H1 (cell line): ENCODE measurements around the gene STRC. TPM values are rescaled to one million over a fixed set of nuclear protein-coding genes. Genes with fewer than 3 reads are reported as not detected.
A peak's percentile ranks its signal among the peaks of the same experiment; 100 is the strongest.
"Not testable (repeated sequence)": the region's sequence is repeated elsewhere in the genome, so short reads cannot be mapped to it uniquely, and the experiment has no call there.

Experiments
- CTCF ChIA-PET: fragments of 300-600 bp; sonication (Branson Sonifier 250); formaldehyde crosslinking; loops from one replicate; lab custom pipeline; 2021; ENCODE audit not compliant: partially characterized antibody; lab: Charles Lee
- POLR2A ChIA-PET: fragments of 300-600 bp; sonication (Branson Sonifier 250); formaldehyde crosslinking; loops from one replicate; lab custom pipeline; 2021; ENCODE audit warnings: inconsistent platforms; ENCODE audit not compliant: partially characterized antibody; lab: Charles Lee
- DNase-seq, 2 experiments: peaks; one replicate each; pipeline versions ENCODE4 v3.0.0 to v3.0.0-alpha.2; 2010 to 2022; ENCODE audit warnings: low spot score in 2 of 2, low read depth in 1 of 2, mixed read lengths in 1 of 2
- FAIRE-seq: peaks from 2 replicates; lab custom pipeline; 2011; peaks lifted over from hg19 to GRCh38; lab: Jason Lieb, UNC
- H2AFZ ChIP-seq: 2 replicates; pipeline ENCODE4 v1.8.1; 2012; ENCODE audit warnings: low read length, inconsistent platforms
- H2AK5ac ChIP-seq: 2 replicates; pipeline ENCODE4 v1.6.1; 2013; ENCODE audit warnings: low read depth, low read length
- H2BK120ac ChIP-seq: replicated peaks from 2 replicates; pipeline ENCODE3; 2013; ENCODE audit warnings: low read depth, low read length, inconsistent platforms
- H2BK12ac ChIP-seq: 2 replicates; pipeline ENCODE4 v1.6.1; 2013; ENCODE audit warnings: low read depth, low read length
- H2BK15ac ChIP-seq: 2 replicates; pipeline ENCODE4 v1.6.1; 2013; ENCODE audit warnings: low read length
- H2BK20ac ChIP-seq: 2 replicates; pipeline ENCODE4 v1.6.1; 2013; ENCODE audit warnings: low read length
- H2BK5ac ChIP-seq: 2 replicates; pipeline ENCODE4 v1.6.1; 2013; ENCODE audit warnings: low read depth, low read length
- H3K14ac ChIP-seq: 2 replicates; pipeline ENCODE4 v1.6.1; 2013; ENCODE audit warnings: inconsistent platforms; ENCODE audit not compliant: insufficient read length
- H3K18ac ChIP-seq: 2 replicates; pipeline ENCODE4 v1.6.1; 2013; ENCODE audit warnings: low read length; ENCODE audit errors: extremely low read depth
- H3K23ac ChIP-seq: 2 replicates; pipeline ENCODE4 v1.6.1; 2013; ENCODE audit warnings: inconsistent platforms; ENCODE audit not compliant: insufficient read length
- H3K23me2 ChIP-seq: 2 replicates; pipeline ENCODE4 v1.6.1; 2013; ENCODE audit warnings: low read depth, low read length
- H3K27ac ChIP-seq: 2 replicates; pipeline ENCODE4 v1.6.1; 2011; ENCODE audit warnings: low read depth, low read length, inconsistent platforms
- H3K27me3 ChIP-seq, 4 experiments: replicated peaks in 1 of 4; 1 replicate in 1 of 4; 2 replicates in 3 of 4; pipeline versions ENCODE4 v1.6.1 to v1.8.1; 2011 to 2013; ENCODE audit warnings: low read length in 3 of 4, mild to moderate bottlenecking in 3 of 4, inconsistent platforms in 2 of 4, mixed read lengths in 2 of 4, moderate library complexity in 1 of 4; ENCODE audit not compliant: control insufficient read depth in 3 of 4, insufficient read depth in 3 of 4; ENCODE audit errors: extremely low read depth in 1 of 4
- H3K36me3 ChIP-seq, 4 experiments: 2 replicates each; pipeline versions ENCODE4 v1.6.1 to v1.8.1; 2011 to 2013; ENCODE audit warnings: mild to moderate bottlenecking in 4 of 4, low read length in 3 of 4, moderate library complexity in 2 of 4, control low read depth in 1 of 4, inconsistent platforms in 1 of 4; ENCODE audit not compliant: insufficient read depth in 4 of 4, control insufficient read depth in 2 of 4
- H3K4ac ChIP-seq: replicated peaks from 2 replicates; pipeline ENCODE3; 2013; ENCODE audit warnings: low read length, low read depth, mixed read lengths, inconsistent platforms; ENCODE audit not compliant: insufficient read length
- H3K4me1 ChIP-seq, 4 experiments: replicated peaks in 1 of 4; 1 replicate in 1 of 4; 2 replicates in 3 of 4; pipeline versions ENCODE4 v1.6.1 to v1.8.1; 2011 to 2013; ENCODE audit warnings: low read length in 3 of 4, inconsistent platforms in 2 of 4, mixed read lengths in 1 of 4; ENCODE audit not compliant: insufficient read depth in 4 of 4, control insufficient read depth in 3 of 4
- H3K4me2 ChIP-seq, 2 experiments: 2 replicates each; pipeline versions ENCODE4 v1.6.1 to v1.8.1; 2011 to 2013; ENCODE audit warnings: low read depth in 2 of 2, low read length in 2 of 2, control low read depth in 1 of 2, inconsistent platforms in 1 of 2, mild to moderate bottlenecking in 1 of 2; ENCODE audit not compliant: insufficient read depth in 1 of 2
- H3K4me3 ChIP-seq, 4 experiments: fragments of 200-600, 300-600 bp in 1 of 4; sonication (generic), shearing (Covaris generic), sonication (Bioruptor Twin) in 1 of 4; 2 replicates each; pipeline versions ENCODE4 v1.5.1 to v1.8.1; 2011 to 2016; ENCODE audit warnings: low read length in 4 of 4, low read depth in 3 of 4, control low read depth in 2 of 4, inconsistent platforms in 2 of 4, mild to moderate bottlenecking in 2 of 4, mixed read lengths in 1 of 4, moderate library complexity in 1 of 4; ENCODE audit not compliant: insufficient read depth in 2 of 4; ENCODE audit errors: extremely low read depth in 1 of 4
- H3K56ac ChIP-seq: replicated peaks from 2 replicates; pipeline ENCODE3; 2013; ENCODE audit warnings: low read depth, mild to moderate bottlenecking, mixed read lengths, low read length, inconsistent platforms; ENCODE audit not compliant: insufficient read length
- H3K79me1 ChIP-seq: 2 replicates; pipeline ENCODE4 v1.6.1; 2013; ENCODE audit warnings: low read depth, low read length, control low read depth
- H3K79me2 ChIP-seq, 2 experiments: 2 replicates each; pipeline versions ENCODE4 v1.6.1 to v1.8.1; 2012 to 2013; ENCODE audit warnings: low read length in 2 of 2, mild to moderate bottlenecking in 2 of 2, inconsistent platforms in 1 of 2; ENCODE audit not compliant: insufficient read depth in 2 of 2, control insufficient read depth in 1 of 2
- H3K9ac ChIP-seq, 4 experiments: replicated peaks in 1 of 4; 1 replicate in 1 of 4; 2 replicates in 3 of 4; pipeline versions ENCODE4 v1.6.1 to v1.8.1; 2011 to 2013; ENCODE audit warnings: low read depth in 3 of 4, low read length in 3 of 4, control low read depth in 2 of 4, mild to moderate bottlenecking in 2 of 4, moderate library complexity in 2 of 4, inconsistent platforms in 1 of 4; ENCODE audit errors: extremely low read depth in 1 of 4
- H3K9me3 ChIP-seq, 2 experiments: 2 replicates each; pipeline versions ENCODE4 v1.6.1 to v1.8.1; 2012 to 2013; ENCODE audit warnings: mild to moderate bottlenecking in 2 of 2, moderate library complexity in 2 of 2, control low read depth in 1 of 2, inconsistent platforms in 1 of 2, low read depth in 1 of 2, low read length in 1 of 2, mixed read lengths in 1 of 2; ENCODE audit not compliant: insufficient read depth in 2 of 2
- H4K20me1 ChIP-seq, 2 experiments: replicated peaks in 1 of 2; 2 replicates each; pipeline versions ENCODE3 to v1.8.1; 2011 to 2013; ENCODE audit warnings: inconsistent platforms in 2 of 2, low read length in 2 of 2, mild to moderate bottlenecking in 1 of 2; ENCODE audit not compliant: insufficient read depth in 2 of 2, control insufficient read depth in 1 of 2
- H4K5ac ChIP-seq: 2 replicates; pipeline ENCODE4 v1.6.1; 2013; ENCODE audit warnings: low read length, low read depth, mixed read lengths, inconsistent platforms; ENCODE audit not compliant: insufficient read length
- H4K8ac ChIP-seq: 2 replicates; pipeline ENCODE4 v1.8.0; 2013; ENCODE audit warnings: mild to moderate bottlenecking, moderate library complexity, low read length, inconsistent platforms; ENCODE audit not compliant: insufficient read depth; ENCODE audit errors: extremely low read depth
- H4K91ac ChIP-seq: replicated peaks from 2 replicates; pipeline ENCODE3; 2013; ENCODE audit warnings: low read length, mixed read lengths, inconsistent platforms; ENCODE audit not compliant: insufficient read length
- WGBS, 2 experiments: shearing (Covaris generic) in 1 of 2; methylation state at CpG; one replicate each; pipeline versions ENCODE4 v1.1.6 to v1.1.7; 2013 to 2015; ENCODE audit warnings: low lambda C conversion rate in 2 of 2, mixed read lengths in 2 of 2, inconsistent platforms in 1 of 2, low coverage in 1 of 2, missing lambda C conversion rate in 1 of 2; ENCODE audit not compliant: insufficient replicate concordance in 2 of 2, insufficient coverage in 1 of 2, insufficient read length in 1 of 2; ENCODE audit errors: extremely low coverage in 1 of 2, missing lambda C conversion rate in 1 of 2; 5-methylcytosine and 5-hydroxymethylcytosine counted together
- polyA plus RNA-seq, 7 experiments: library from polyadenylated mRNA; depleted of rRNA in 3 of 7; stranded (reverse) in 5 of 7; unstranded in 2 of 7; fragments of >200 nt in 5 of 7; fragments of 200-250 nt in 2 of 7; gene quantifications; 1 replicate in 5 of 7; 2 replicates in 1 of 7; 4 replicates in 1 of 7; pipeline versions ENCODE4 v1.2.1 to v1.2.3, GENCODE V29; 2011 to 2013; ENCODE audit warnings: missing spikeins in 2 of 7, mixed read lengths in 2 of 7
- total RNA-seq: library from RNA; stranded (reverse); fragmentation: NEBNext Ultra II Directional; extraction: Animal tissue kit (Norgen Biotek cat#: 25700); gene quantifications from 2 replicates; pipeline ENCODE4 v1.2.1, GENCODE V29; 2021

STRC gene
- total and polyA plus RNA-seq, 2 of the 8 experiments (the other 6 are each of a cell fraction or from before 2014, with no cell fraction given) = 0.34 to 0.41 TPM

DNA sequence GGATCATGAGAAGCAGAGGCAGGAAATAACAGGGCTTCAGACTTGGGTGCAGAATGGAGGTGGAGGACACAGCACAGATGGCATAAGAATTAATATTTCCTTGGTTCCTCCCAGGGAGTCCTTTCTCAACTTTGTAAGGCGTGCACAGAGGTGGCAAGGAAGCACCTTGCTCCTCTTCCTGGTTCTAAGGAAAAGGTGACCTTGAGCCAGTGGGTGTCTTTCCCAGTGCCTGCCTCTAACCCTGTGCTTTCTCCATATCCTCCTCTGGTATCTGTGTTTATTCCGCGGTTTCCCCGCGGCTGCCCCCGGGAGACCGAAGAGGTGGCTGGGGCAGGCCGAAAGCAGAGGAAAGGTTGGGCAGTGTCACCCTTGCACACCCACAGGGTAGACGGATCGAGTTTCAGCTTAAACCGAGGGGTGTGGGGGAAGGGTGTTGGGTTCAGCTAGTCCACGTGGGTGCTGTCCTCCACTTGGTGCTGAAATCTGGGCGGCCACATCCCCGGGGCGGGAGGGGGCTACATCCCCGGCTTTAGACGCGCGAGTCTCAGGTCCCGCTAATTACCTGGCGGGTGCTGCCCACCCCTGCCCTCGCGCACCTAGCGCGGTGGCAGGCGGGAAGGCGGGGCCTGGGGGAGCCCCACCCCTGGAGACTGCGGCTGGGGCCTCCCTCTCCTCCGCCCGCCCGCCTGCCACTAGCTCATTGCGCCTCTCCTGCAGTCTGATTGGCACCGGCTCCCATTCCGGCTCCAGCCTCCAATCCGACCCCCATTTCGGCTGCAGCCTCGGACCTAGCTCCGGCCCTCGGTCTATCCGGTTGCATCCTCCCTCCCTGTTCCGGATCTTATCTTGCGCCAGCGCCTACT is 25.0 kb downstream of the STRC start, which contains the start of gene CKMT1B:
CKMT1B (plus strand) TSS at position 700 of the 863 bp plus-strand sequence. CDS start 192 bp downstream, outside the sequence.
- H4K8ac ChIP-seq, H3K27ac ChIP-seq, H3K9ac ChIP-seq, POLR2A ChIA-PET, H4K5ac ChIP-seq, H3K4me3 ChIP-seq, H2BK20ac ChIP-seq, H3K4me1 ChIP-seq, H3K9me3 ChIP-seq, H2BK15ac ChIP-seq, H3K27me3 ChIP-seq, H2AFZ ChIP-seq, H2BK5ac ChIP-seq, H3K14ac ChIP-seq, H2BK12ac ChIP-seq, H3K4ac ChIP-seq, H3K4me2 ChIP-seq, H3K18ac ChIP-seq, CTCF ChIA-PET, H3K23ac ChIP-seq, H3K79me2 ChIP-seq, H4K91ac ChIP-seq, H3K23me2 ChIP-seq, H3K36me3 ChIP-seq, H3K79me1 ChIP-seq, H4K20me1 ChIP-seq, H2BK120ac ChIP-seq, H3K56ac ChIP-seq, DNase-seq, H2AK5ac ChIP-seq: not testable (repeated sequence)
- FAIRE-seq = peak; percentile 62
- WGBS, 2 experiments = no CpG with 5 or more reads among the region's 43 CpGs
